ENCODE results near the gene KCNMA1. TPM values are rescaled to one million over a fixed set of nuclear protein-coding genes. Genes with fewer than 3 reads are reported as not detected.

KCNMA1 gene
- total and polyA plus RNA-seq, 2 donors (not counting 1 experiment from before 2014, with no cell fraction given) = 0.82 to 3.1 TPM

DNA sequence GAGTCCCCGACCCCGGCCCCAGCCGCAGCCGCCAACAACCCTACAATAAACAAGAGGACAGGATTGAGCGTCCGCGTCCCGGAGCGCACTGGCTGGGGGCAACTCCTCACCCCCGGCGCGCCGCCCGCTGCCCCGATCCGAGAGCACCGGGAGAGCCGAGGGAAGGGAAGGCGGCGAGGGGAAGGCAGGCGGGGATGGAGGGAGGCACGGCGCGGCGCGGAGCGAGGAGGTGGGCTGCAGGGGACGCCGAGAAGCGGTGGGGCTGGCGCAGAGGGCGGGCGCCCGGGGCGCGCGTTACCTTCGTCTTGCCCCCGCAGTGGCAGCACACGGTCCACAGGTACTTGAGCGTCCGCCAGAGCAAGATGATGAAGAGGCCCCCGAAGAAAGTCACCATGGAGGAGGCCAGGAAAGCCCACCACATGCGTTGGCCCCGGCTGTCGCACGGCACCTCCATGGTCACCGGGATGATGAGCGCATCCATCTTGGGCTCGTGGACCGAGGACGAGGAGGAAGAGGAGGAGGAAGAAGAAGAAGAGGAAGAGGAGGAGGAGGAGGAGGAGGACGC, 559 bp downstream of the KCNMA1 start:
- WGBS (ENCODE audit: insufficient coverage) = 4% methylated on average over 51 of the region's 53 CpGs
- peak overlapping the region; percentile 87 for H3K4me3 Mint-ChIP-seq
- H3K9ac ChIP-seq (ENCODE audit: low read length) = peak overlapping the region; percentile 57
- H3K27me3 ChIP-seq (replicated peaks in 1 of 4; ENCODE audit: control extremely low read depth in 1 of 4, control insufficient read depth in 3 of 4, insufficient read depth in 4 of 4, low read length in 3 of 4) = peaks cover 0 to 44% (median 22%) of the 10 kb centered on the region in 4 experiments
- no peaks in the 10 kb centered on the region for H3K36me3 ChIP-seq (replicated peaks in 1 of 2; ENCODE audit: control extremely low read depth in 1 of 2, control insufficient read depth in 1 of 2, extremely low read depth in 1 of 2, insufficient read depth in 2 of 2, low read length in 1 of 2)
- ChIA-PET CTCF (interaction anchor here (18.9 kb wide), 1 partner anchor 470 kb away, joined by 523 read pairs; no protein-coding TSS in a partner anchor), POLR2A (no interaction called here)
- peak overlapping the region; percentile 80 for H3K4me2 ChIP-seq (replicated peaks; ENCODE audit: low read depth, low read length, poor library complexity, severe bottlenecking)
- H4K20me1 ChIP-seq (ENCODE audit: control insufficient read depth, insufficient read depth, low read length, poor library complexity, severe bottlenecking) = no peaks in the 10 kb centered on the region
- no peak for DNase-seq
- intact Hi-C loops (cut with micrococcal nuclease) = loop anchor here (2.0 kb wide), 1 partner anchor 34 kb away; no protein-coding TSS in a partner anchor
- peaks cover 61% of the 10 kb centered on the region for H3K27me3 Mint-ChIP-seq
- TF ChIP-seq, protein P1, sequence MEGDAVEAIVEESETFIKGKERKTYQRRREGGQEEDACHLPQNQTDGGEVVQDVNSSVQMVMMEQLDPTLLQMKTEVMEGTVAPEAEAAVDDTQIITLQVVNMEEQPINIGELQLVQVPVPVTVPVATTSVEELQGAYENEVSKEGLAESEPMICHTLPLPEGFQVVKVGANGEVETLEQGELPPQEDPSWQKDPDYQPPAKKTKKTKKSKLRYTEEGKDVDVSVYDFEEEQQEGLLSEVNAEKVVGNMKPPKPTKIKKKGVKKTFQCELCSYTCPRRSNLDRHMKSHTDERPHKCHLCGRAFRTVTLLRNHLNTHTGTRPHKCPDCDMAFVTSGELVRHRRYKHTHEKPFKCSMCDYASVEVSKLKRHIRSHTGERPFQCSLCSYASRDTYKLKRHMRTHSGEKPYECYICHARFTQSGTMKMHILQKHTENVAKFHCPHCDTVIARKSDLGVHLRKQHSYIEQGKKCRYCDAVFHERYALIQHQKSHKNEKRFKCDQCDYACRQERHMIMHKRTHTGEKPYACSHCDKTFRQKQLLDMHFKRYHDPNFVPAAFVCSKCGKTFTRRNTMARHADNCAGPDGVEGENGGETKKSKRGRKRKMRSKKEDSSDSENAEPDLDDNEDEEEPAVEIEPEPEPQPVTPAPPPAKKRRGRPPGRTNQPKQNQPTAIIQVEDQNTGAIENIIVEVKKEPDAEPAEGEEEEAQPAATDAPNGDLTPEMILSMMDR (IDR thresholded peaks at IDR 0.05) = no peak
- peak; percentile 34 for TF ChIP-seq EZH2 (IDR thresholded peaks at IDR 0.05; ENCODE audit: borderline replicate concordance, insufficient read depth, low read depth, low read length, poor library complexity, severe bottlenecking)
- H3K4me3 ChIP-seq (ENCODE audit: control extremely low read depth in 1 of 5, extremely low read depth in 1 of 5, insufficient read depth in 1 of 5, low read depth in 2 of 5, low read length in 4 of 5) = peak overlapping the region in 4 of 5 experiments; percentile 13 to 67 (median 48)
- H3K27ac Mint-ChIP-seq = peak overlapping the region; percentile 74
- no peak overlapping the region for H3K27ac ChIP-seq (ENCODE audit: low read length in 2 of 2)
- peaks cover 28% of the 10 kb centered on the region in 2 donors for H3K4me1 ChIP-seq (ENCODE audit: control insufficient read depth in 2 of 2, insufficient read depth in 2 of 2, low read length in 2 of 2)
- H3K4me1 Mint-ChIP-seq = peaks cover 26% of the 10 kb centered on the region
- H3K9me3 Mint-ChIP-seq (ENCODE audit: insufficient read depth) = no peaks in the 10 kb centered on the region
- H3K9me3 ChIP-seq (ENCODE audit: control extremely low read depth in 1 of 3, control insufficient read depth in 2 of 3, insufficient read depth in 1 of 3, low read length in 2 of 3) = peaks cover 0 to 3% (median 0%) of the 10 kb centered on the region in 3 donors
- no peaks in the 10 kb centered on the region for H3K79me2 ChIP-seq (ENCODE audit: control insufficient read depth, insufficient read depth, low read length)
- H2AFZ ChIP-seq (ENCODE audit: insufficient read depth, low read depth, low read length, poor library complexity, severe bottlenecking) = peak overlapping the region; percentile 70
- peak; percentile 18 for ATAC-seq (ENCODE audit: low read depth)

DNA sequence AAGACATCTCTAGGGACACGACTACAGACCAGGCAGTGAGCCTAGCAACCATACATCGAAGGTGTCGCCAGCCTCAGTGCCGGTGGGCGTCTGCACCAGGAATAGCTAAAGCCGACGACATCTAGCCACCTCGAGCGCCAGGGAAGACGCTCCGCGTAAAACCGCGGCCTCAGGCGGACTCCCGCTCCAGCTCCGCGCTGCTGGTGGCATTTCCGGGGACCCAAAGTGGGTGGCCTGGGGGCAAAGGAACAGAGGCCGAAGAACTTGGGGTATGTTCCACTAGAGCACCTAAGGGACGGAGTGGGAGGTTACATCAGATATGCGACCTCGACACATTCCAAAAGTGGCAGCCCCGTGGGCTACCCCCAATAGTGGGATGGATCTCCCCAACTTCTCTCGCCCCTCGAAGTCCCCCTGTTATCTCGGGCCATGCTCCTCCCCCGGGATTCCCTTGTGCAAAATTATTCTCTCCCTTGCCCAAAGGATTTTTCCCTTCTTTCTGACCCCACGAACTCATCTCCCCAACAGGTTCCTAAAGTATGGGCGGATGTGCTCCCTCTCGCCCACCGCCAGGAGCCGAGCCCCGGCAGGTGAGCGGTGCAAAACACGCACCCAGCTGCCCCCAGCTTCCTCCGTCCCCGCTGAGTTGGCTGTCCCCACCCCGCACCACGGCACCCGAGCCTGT, 1.2 kb downstream of the KCNMA1 start:
- Mint-ChIP-seq H3K4me1 (peaks cover 22% of the 10 kb centered on the region), H3K27ac (no peak overlapping the region), H3K27me3 (peaks cover 56% of the 10 kb centered on the region), H3K4me3 (peak overlapping the region; percentile 87), H3K9me3 (ENCODE audit: insufficient read depth) (no peaks in the 10 kb centered on the region)
- ATAC-seq (ENCODE audit: low read depth) (no peak), DNase-seq (peak; percentile 22)
- POLR2A ChIA-PET = no interaction called here
- Histone ChIP-seq H3K27ac (ENCODE audit: low read length in 2 of 2) (no peak overlapping the region), H3K4me2 (replicated peaks; ENCODE audit: low read depth, low read length, poor library complexity, severe bottlenecking) (peak overlapping the region; percentile 80), H3K4me1 (ENCODE audit: control insufficient read depth in 2 of 2, insufficient read depth in 2 of 2, low read length in 2 of 2) (peaks cover 25% of the 10 kb centered on the region in 2 donors), H3K9ac (ENCODE audit: low read length) (no peak overlapping the region), H3K36me3 (replicated peaks in 1 of 2; ENCODE audit: control extremely low read depth in 1 of 2, control insufficient read depth in 1 of 2, extremely low read depth in 1 of 2, insufficient read depth in 2 of 2, low read length in 1 of 2) (no peaks in the 10 kb centered on the region), H3K4me3 (ENCODE audit: control extremely low read depth in 1 of 5, extremely low read depth in 1 of 5, insufficient read depth in 1 of 5, low read depth in 2 of 5, low read length in 4 of 5) (peak overlapping the region in 3 of 5 experiments; percentile 41 to 67 (median 55)), H3K9me3 (ENCODE audit: control extremely low read depth in 1 of 3, control insufficient read depth in 2 of 3, insufficient read depth in 1 of 3, low read length in 2 of 3) (peaks cover 0 to 3% (median 0%) of the 10 kb centered on the region in 3 donors), H3K79me2 (ENCODE audit: control insufficient read depth, insufficient read depth, low read length) (no peaks in the 10 kb centered on the region), H2AFZ (ENCODE audit: insufficient read depth, low read depth, low read length, poor library complexity, severe bottlenecking) (peak overlapping the region; percentile 70), H4K20me1 (ENCODE audit: control insufficient read depth, insufficient read depth, low read length, poor library complexity, severe bottlenecking) (no peaks in the 10 kb centered on the region), H3K27me3 (replicated peaks in 1 of 4; ENCODE audit: control extremely low read depth in 1 of 4, control insufficient read depth in 3 of 4, insufficient read depth in 4 of 4, low read length in 3 of 4) (peaks cover 0 to 44% (median 22%) of the 10 kb centered on the region in 4 experiments)
- CTCF ChIA-PET = interaction anchor here (18.9 kb wide), 1 partner anchor 469 kb away, joined by 523 read pairs; no protein-coding TSS in a partner anchor
- TF ChIP-seq EZH2 (IDR thresholded peaks at IDR 0.05; ENCODE audit: borderline replicate concordance, insufficient read depth, low read depth, low read length, poor library complexity, severe bottlenecking) = no peak
- TF ChIP-seq, protein P1 (IDR thresholded peaks at IDR 0.05) = no peak
- 8% methylated on average over 36 of the region's 41 CpGs for WGBS (ENCODE audit: insufficient coverage)
- intact Hi-C loops (cut with micrococcal nuclease) = loop anchor here (2.0 kb wide), 1 partner anchor 34 kb away; no protein-coding TSS in a partner anchor

Data from B cell (primary cell).